ENCODE data around the gene C13orf46.

Gene C13orf46

GRCh38 chr13:113936166-113936965, 37.5 kb downstream of the C13orf46 start:
- no peak for DNase-seq

- no peak for DNase-seq
Measured at GRCh38 chr13:113935001-113935844, 38.7 kb downstream of the C13orf46 start.

- DNase-seq, result no peak
Measured at GRCh38 chr13:113934576-113934975, 39.3 kb downstream of the C13orf46 start.

- no peak for DNase-seq
Measured at GRCh38 chr13:113933901-113934300, 40.0 kb downstream of the C13orf46 start.

GRCh38 chr13:113931841-113932459, 41.9 kb downstream of the C13orf46 start:
- no peak for DNase-seq

- DNase-seq, result peak; percentile 36 to 68
Measured at GRCh38 chr13:113930671-113931637, 42.9 kb downstream of the C13orf46 start.

GRCh38 chr13:113929628-113930615, 44.0 kb downstream of the C13orf46 start:
- DNase-seq, result no peak

- no peak for DNase-seq
Measured at GRCh38 chr13:113928685-113929627, 44.9 kb downstream of the C13orf46 start.

GRCh38 chr13:113927661-113928581, 46.0 kb downstream of the C13orf46 start:
- no peak for DNase-seq

- DNase-seq, result peak in 1 of 2 donors; percentile 7
Measured at GRCh38 chr13:113926951-113927660, 46.8 kb downstream of the C13orf46 start.

GRCh38 chr13:113926301-113926761, 47.5 kb downstream of the C13orf46 start:
- DNase-seq, result no peak

- peak in 1 of 2 donors; percentile 7 for DNase-seq
Measured at GRCh38 chr13:113924184-113924901, 49.5 kb downstream of the C13orf46 start.

GRCh38 chr13:113923376-113924063, 50.4 kb downstream of the C13orf46 start:
- peak in 1 of 2 donors; percentile 6 for DNase-seq

GRCh38 chr13:113922412-113923118, 51.3 kb downstream of the C13orf46 start:
- peak in 1 of 2 donors; percentile 3 for DNase-seq

- DNase-seq, result no peak
Measured at GRCh38 chr13:113921763-113922162, 52.1 kb downstream of the C13orf46 start.
